Progenitor cell of endocrine pancreas (in vitro differentiated cells): Measurements from ENCODE around the gene C4orf36. TPM values are rescaled to one million over a fixed set of nuclear protein-coding genes. Genes with fewer than 3 reads are reported as not detected.

Source experiments
- DNase-seq: peaks from one replicate; pipeline ENCODE4 v3.0.0; 2021; ENCODE audit warnings: low spot score; ENCODE audit not compliant: unreplicated experiment
- H3K27ac Mint-ChIP-seq: 2 replicates; pipeline ENCODE4 v1.8.0; 2021; ENCODE audit warnings: mild to moderate bottlenecking, moderate library complexity, mixed read lengths
- H3K27me3 Mint-ChIP-seq: 2 replicates; pipeline ENCODE4 v1.8.0; 2021; ENCODE audit warnings: mixed read lengths
- H3K36me3 Mint-ChIP-seq: 2 replicates; pipeline ENCODE4 v1.8.0; 2022; ENCODE audit warnings: mixed read lengths; ENCODE audit not compliant: insufficient read depth
- H3K4me1 Mint-ChIP-seq: 2 replicates; pipeline ENCODE4 v1.8.0; 2021; ENCODE audit warnings: low read depth, mixed read lengths
- H3K4me3 Mint-ChIP-seq: 2 replicates; pipeline ENCODE4 v1.8.0; 2021; ENCODE audit warnings: low read depth, mild to moderate bottlenecking, moderate library complexity, mixed read lengths
- H3K9me3 Mint-ChIP-seq: 2 replicates; pipeline ENCODE4 v1.8.0; 2021; ENCODE audit warnings: low read depth, mixed read lengths
- total RNA-seq: library from RNA; stranded (reverse); gene quantifications from 2 replicates; pipeline ENCODE4 v1.2.1, GENCODE V29; 2021
- TF ChIP-seq, protein P1 (sequence below): fragments of 200-600 bp; sonication (generic); IDR thresholded peaks from one replicate; pipeline ENCODE4 v1.5.0; 2021; ENCODE audit warnings: antibody characterized with exemption, mild to moderate bottlenecking; ENCODE audit not compliant: unreplicated experiment

Gene C4orf36
- total RNA-seq, 1 donor from 2014 or later = 2.0 TPM

DNA sequence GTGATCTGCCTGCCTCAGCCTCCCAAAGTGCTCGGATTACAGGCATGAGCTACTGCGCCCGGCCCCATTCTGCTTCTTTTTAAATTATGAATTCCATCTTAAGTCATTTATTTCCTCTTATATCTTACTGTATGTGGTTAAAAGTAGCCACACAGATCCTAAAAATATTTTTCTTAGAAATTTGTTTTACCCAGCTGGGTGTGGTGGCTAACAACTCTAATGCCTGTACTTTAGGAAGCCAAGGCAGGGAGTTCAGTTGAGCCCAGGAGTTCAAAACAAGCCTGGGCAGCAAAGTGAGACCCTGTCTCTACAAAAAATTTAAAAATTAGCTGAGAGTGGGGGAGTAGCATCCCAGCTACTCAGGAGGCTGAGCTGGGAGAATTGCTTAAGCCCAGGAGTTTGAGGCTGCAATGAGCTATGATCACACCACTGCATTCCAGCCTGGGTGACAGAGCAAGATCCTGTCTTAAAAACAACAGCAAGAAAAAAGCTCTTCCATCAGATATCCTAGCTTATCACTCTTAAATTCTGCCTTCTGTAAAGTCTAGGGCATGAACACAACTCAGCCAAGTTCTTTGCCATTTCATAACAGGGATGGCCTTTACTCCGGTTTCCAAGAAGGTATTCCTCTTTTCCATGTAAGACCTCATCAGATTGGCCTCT lies 27.5 kb upstream of the C4orf36 start:
- H3K4me3 Mint-ChIP-seq = no peak overlapping the region
- H3K27ac Mint-ChIP-seq = no peak overlapping the region
- no peak for DNase-seq
- H3K4me1 Mint-ChIP-seq = no peaks in the 10 kb centered on the region
- H3K9me3 Mint-ChIP-seq = no peaks in the 10 kb centered on the region
- H3K36me3 Mint-ChIP-seq = no peaks in the 10 kb centered on the region
- H3K27me3 Mint-ChIP-seq = no peaks in the 10 kb centered on the region
- TF ChIP-seq, protein P1, sequence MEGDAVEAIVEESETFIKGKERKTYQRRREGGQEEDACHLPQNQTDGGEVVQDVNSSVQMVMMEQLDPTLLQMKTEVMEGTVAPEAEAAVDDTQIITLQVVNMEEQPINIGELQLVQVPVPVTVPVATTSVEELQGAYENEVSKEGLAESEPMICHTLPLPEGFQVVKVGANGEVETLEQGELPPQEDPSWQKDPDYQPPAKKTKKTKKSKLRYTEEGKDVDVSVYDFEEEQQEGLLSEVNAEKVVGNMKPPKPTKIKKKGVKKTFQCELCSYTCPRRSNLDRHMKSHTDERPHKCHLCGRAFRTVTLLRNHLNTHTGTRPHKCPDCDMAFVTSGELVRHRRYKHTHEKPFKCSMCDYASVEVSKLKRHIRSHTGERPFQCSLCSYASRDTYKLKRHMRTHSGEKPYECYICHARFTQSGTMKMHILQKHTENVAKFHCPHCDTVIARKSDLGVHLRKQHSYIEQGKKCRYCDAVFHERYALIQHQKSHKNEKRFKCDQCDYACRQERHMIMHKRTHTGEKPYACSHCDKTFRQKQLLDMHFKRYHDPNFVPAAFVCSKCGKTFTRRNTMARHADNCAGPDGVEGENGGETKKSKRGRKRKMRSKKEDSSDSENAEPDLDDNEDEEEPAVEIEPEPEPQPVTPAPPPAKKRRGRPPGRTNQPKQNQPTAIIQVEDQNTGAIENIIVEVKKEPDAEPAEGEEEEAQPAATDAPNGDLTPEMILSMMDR = no peak

DNA sequence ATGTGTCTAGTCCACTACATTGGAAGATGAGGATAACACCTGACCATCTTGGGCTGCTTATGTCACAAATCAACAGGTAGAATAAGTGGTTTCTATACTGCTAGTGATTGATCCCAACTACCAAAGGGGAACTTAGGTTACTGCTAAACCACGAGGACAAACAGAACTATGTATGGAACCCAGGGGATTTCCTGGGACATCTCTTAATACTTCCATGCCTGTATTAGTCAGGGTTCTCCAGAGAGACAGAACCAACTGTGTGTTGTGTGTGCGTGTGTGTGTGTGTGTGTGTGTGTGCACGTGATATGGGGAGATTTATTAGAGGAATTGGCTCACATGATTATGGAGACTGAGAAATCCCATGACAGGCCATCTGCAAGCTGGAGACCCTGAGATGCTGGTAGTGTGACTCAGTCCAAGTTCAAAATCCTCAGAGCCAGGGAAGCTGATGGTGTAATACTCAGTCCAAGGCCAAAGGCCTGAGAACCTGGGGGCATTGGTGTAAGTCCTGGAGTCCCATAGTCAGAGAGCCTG lies 26.4 kb upstream of the C4orf36 start:
- Mint-ChIP-seq H3K27ac (no peak overlapping the region), H3K4me3 (no peak overlapping the region), H3K36me3 (no peaks in the 10 kb centered on the region), H3K27me3 (no peaks in the 10 kb centered on the region), H3K4me1 (no peaks in the 10 kb centered on the region), H3K9me3 (no peaks in the 10 kb centered on the region)
- DNase-seq = no peak
- TF ChIP-seq, protein P1 = no peak

DNA sequence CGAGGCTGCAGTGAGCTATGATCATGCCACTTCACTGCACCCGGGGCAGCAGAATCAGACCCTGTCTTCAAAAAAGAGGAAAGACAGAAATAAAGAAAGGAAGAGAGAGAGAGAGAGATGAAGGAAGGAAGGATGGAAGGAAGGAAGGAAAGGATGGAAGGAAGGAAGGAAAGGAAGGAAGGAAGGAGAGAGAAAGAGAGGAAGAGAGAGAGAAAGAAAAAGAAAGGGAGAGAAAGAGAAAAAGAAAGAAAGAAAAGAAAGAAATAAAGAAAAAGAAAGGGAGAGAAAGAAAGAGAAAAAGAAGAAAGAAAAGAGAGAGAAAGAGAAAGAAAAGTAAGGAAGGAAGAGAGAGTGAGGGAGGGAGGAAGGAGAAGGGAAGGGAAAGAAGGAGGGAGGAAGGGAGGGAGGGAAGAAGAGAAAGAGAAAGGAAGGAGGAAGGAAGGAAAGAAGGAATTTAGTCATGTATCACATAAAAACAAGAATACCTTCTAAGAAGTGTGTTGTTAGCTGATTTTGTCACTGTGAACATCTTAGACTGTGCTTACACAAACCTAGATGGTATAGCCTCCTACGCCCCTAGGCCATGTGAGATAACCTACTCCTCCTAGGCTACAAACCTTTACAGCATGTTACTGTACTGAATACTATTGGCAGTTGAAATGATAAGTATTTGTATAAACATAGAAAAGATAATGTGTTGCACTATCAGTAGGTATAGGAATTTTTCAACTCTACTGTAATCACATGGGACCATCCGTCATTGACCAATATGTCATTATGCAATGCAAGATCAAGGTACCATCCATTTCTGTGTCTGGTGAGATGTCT lies 25.2 kb upstream of the C4orf36 start:
- Mint-ChIP-seq H3K27ac (no peak overlapping the region), H3K27me3 (no peaks in the 10 kb centered on the region), H3K36me3 (no peaks in the 10 kb centered on the region), H3K9me3 (no peaks in the 10 kb centered on the region), H3K4me3 (no peak overlapping the region), H3K4me1 (no peaks in the 10 kb centered on the region)
- TF ChIP-seq, protein P1 = no peak
- DNase-seq = no peak

DNA sequence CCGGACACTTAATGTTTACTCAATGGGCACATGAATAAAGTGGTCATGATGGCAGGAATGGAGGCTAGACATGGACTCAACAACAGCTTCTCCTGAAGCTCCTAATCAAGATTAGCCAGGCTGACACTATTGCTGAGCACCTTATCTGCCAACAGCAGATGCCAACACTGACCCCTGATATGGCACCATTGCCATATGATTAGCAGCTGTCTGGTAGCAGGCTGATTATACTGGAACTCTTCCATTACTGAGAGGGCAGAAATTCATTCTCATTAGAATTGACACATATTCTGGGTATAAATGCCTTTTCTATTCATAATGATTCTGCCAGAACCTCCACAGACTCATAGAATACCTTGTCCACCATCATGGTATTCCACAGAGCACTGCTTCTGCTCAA lies 24.2 kb upstream of the C4orf36 start:
- DNase-seq = no peak
- no peak overlapping the region for H3K4me3 Mint-ChIP-seq
- H3K9me3 Mint-ChIP-seq = no peaks in the 10 kb centered on the region
- no peaks in the 10 kb centered on the region for H3K4me1 Mint-ChIP-seq
- no peak overlapping the region for H3K27ac Mint-ChIP-seq
- H3K27me3 Mint-ChIP-seq = no peaks in the 10 kb centered on the region
- no peaks in the 10 kb centered on the region for H3K36me3 Mint-ChIP-seq
- TF ChIP-seq, protein P1 = no peak

DNA sequence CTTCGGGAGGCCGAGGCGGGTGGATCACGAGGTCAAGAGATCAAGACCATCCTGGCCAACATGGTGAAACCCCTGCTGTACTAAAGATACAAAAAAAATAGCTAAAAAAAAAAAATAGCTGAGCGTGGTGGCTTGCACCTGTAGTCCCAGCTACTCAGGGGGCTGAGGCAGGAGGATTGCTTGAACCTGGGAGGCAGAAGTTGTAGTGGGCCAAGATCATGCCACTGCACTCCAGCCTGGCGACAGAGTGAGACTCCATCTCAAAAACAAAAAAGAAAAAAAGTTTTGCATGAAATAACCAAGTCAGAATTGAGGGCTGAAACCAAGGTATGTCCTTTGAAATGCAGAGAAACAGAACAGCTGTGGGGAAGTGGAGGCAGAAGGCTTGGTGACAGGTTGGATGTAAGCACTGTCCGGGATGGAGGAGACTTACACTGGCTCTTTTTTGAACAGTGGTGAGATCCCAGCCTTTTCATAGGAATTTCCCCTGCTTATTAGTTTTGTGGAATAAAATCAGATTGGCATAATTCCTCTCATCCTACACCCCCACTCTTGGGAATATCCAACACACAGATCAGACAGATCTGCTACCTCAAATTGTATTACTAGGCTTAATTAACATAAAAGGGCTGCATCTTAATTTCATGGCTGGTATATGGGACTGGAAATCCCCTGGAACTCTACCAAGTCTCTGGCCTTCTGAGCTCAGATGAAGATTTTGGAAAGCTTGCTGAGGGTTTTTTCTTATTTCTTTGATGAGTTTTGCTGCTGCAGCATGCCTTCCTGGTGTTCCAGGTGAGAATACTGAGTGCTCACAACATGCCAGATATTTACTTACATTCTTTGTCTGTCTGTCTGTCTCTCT lies 18.8 kb upstream of the C4orf36 start:
- TF ChIP-seq, protein P1 = no peak
- Mint-ChIP-seq H3K9me3 (no peaks in the 10 kb centered on the region), H3K4me3 (no peak overlapping the region), H3K36me3 (no peaks in the 10 kb centered on the region), H3K27ac (no peak overlapping the region), H3K4me1 (peaks cover 3% of the 10 kb centered on the region), H3K27me3 (no peaks in the 10 kb centered on the region)
- DNase-seq = no peak
